DOHH2 (cell line): ENCODE results near the gene LITAF.

Experiments used
- EZH2phosphoT487 ChIP-seq: fragments of 200-600 bp; sonication (generic); IDR thresholded peaks from 2 replicates; pipeline ENCODE4 v1.6.1; 2017; ENCODE audit warnings: borderline replicate concordance, mild to moderate bottlenecking, antibody characterized with exemption, low read length, moderate library complexity, mixed read lengths
- TF ChIP-seq, protein P1 (sequence below): fragments of 200-600 bp; sonication (generic); IDR thresholded peaks from one replicate; pipeline ENCODE4 v1.5.1; 2014; ENCODE audit warnings: antibody characterized with exemption, mild to moderate bottlenecking, low read depth, low read length; ENCODE audit not compliant: poor library complexity, severe bottlenecking

DNA sequence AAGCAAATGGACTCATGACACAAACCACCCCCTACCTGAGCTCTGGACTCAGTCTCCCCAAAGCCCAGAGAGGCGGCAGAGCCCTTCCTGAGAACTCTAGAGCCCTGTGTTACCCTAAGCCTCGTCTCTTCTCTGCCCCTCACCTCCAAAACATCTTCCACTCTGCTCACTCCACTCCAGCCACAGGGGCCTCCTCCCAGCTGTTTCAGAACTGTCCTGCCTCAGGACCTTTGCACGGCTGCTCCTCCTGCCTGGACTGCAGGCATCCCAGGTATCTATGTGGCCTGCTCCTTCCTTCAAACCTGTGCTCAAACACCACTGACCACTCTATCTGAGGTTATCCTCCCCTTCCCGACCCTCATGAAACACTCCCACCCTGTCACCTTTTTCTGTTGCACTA, 12.9 kb upstream of the LITAF start:
- TF ChIP-seq, protein P1, sequence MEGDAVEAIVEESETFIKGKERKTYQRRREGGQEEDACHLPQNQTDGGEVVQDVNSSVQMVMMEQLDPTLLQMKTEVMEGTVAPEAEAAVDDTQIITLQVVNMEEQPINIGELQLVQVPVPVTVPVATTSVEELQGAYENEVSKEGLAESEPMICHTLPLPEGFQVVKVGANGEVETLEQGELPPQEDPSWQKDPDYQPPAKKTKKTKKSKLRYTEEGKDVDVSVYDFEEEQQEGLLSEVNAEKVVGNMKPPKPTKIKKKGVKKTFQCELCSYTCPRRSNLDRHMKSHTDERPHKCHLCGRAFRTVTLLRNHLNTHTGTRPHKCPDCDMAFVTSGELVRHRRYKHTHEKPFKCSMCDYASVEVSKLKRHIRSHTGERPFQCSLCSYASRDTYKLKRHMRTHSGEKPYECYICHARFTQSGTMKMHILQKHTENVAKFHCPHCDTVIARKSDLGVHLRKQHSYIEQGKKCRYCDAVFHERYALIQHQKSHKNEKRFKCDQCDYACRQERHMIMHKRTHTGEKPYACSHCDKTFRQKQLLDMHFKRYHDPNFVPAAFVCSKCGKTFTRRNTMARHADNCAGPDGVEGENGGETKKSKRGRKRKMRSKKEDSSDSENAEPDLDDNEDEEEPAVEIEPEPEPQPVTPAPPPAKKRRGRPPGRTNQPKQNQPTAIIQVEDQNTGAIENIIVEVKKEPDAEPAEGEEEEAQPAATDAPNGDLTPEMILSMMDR, result no peak
- no peak for TF ChIP-seq EZH2phosphoT487
